Measurements from ENCODE around the gene SH3BGRL. TPM values are rescaled to one million over a fixed set of nuclear protein-coding genes. Genes with fewer than 3 reads are reported as not detected.

Gene SH3BGRL
- total and polyA plus RNA-seq, 2 of the 13 experiments (the other 11 are each of a cell fraction or from before 2014, with no cell fraction given), result 8.9 to 11.4 TPM

- no peak for TF ChIP-seq ZNF318 (CRISPR knock-in tag; IDR thresholded peaks at IDR 0.05)
- TF ChIP-seq SUZ12 (IDR thresholded peaks at IDR 0.05; ENCODE audit: low read depth, low read length), result no peak
- TF ChIP-seq NR0B2 (CRISPR knock-in tag; IDR thresholded peaks at IDR 0.05), result no peak
- no peak for TF ChIP-seq SOX13 (IDR thresholded peaks at IDR 0.05)
- TF ChIP-seq SOX13 (CRISPR knock-in tag; conservative IDR thresholded peaks at IDR 0.05 in 1 of 2, IDR thresholded peaks at IDR 0.05 in 1 of 2), result no peak
- TF ChIP-seq JUND (CRISPR knock-in tag; IDR thresholded peaks at IDR 0.05), result no peak
- TF ChIP-seq POGZ (CRISPR knock-in tag; IDR thresholded peaks at IDR 0.05), result no peak
- TF ChIP-seq U2AF1 (optimal IDR thresholded peaks at IDR 0.05; ENCODE audit: low read depth, low read length), result no peak
- TF ChIP-seq ZNF280D (CRISPR knock-in tag; IDR thresholded peaks at IDR 0.05), result no peak
- TF ChIP-seq ZNF782 (CRISPR knock-in tag; IDR thresholded peaks at IDR 0.05; ENCODE audit: borderline replicate concordance), result no peak
- TF ChIP-seq ZNF841 (CRISPR knock-in tag; IDR thresholded peaks at IDR 0.05; ENCODE audit: borderline replicate concordance), result no peak
- TF ChIP-seq ZSCAN12 (CRISPR knock-in tag; IDR thresholded peaks at IDR 0.05), result no peak
- no peak for TF ChIP-seq SP1 (IDR thresholded peaks at IDR 0.05)
- TF ChIP-seq SP1 (CRISPR knock-in tag; IDR thresholded peaks at IDR 0.05), result no peak
- H3K9me3 ChIP-seq (ENCODE audit: low read length), result no peaks in the 10 kb centered on the region
These were observed 55.9 kb downstream of the SH3BGRL start for GRCh38 chrX:81257817-81258216.

More at GRCh38 chrX:81257817-81258216, 55.9 kb downstream of the SH3BGRL start:
- H3K27ac ChIP-seq (ENCODE audit: extremely low read length, insufficient read depth, low read length), result no peak overlapping the region
- no peaks in the 10 kb centered on the region for H3K36me3 ChIP-seq (replicated peaks in 1 of 2; ENCODE audit: control insufficient read depth in 1 of 2, insufficient read depth in 2 of 2, low read length in 2 of 2)
- H3K4me2 ChIP-seq (ENCODE audit: low read depth, low read length), result no peak overlapping the region
- ATAC-seq, result no peak
- DNase-seq (ENCODE audit: low spot score), result no peak
- POLR2A ChIA-PET, result no interaction called here
- H3K79me2 ChIP-seq (ENCODE audit: insufficient read depth, low read length), result no peaks in the 10 kb centered on the region
- intact Hi-C loops (cut with micrococcal nuclease; ENCODE audit: unreplicated experiment) (no loop called here), in situ Hi-C loops (cut with HindIII; ENCODE audit: extremely low pct_ligation_motif_present, low pct_unique_long_range_greater_than_20kb) (no loop called here)
- H3K4me1 ChIP-seq (ENCODE audit: insufficient read depth, low read length), result no peaks in the 10 kb centered on the region
- CTCF ChIA-PET (ENCODE audit: low intra/inter-chr PET ratio, low total read pairs), result no interaction called here
- H3K9ac ChIP-seq (ENCODE audit: insufficient read depth, low read depth, low read length), result no peak overlapping the region
- no peak overlapping the region for H3K4me3 ChIP-seq (replicated peaks in 1 of 3; ENCODE audit: insufficient read depth in 1 of 3, low read depth in 2 of 3, low read length in 3 of 3)
- H2AFZ ChIP-seq (ENCODE audit: low read length), result no peak overlapping the region
- BruUV-seq (replicated peaks), result no TSS peak
- FAIRE-seq, result no peak
- no peaks in the 10 kb centered on the region for H3K27me3 ChIP-seq (ENCODE audit: control insufficient read depth in 1 of 2, insufficient read depth in 2 of 2, low read length in 2 of 2)
- H4K20me1 ChIP-seq (ENCODE audit: insufficient read depth, low read length), result no peaks in the 10 kb centered on the region

Measured in HepG2 (cell line).